ENCODE measurements around the gene THEMIS2.

- TF ChIP-seq CTCF (optimal IDR thresholded peaks at IDR 0.05 in 1 of 3, IDR thresholded peaks at IDR 0.05 in 1 of 3, conservative IDR thresholded peaks at IDR 0.05 in 1 of 3; ENCODE audit: extremely low read depth in 1 of 3, insufficient read depth in 2 of 3, low read length in 3 of 3), result no peak
- TF ChIP-seq EZH2 (IDR thresholded peaks at IDR 0.05; ENCODE audit: low read length), result no peak
These were observed 8.8 kb upstream of the THEMIS2 start for GRCh38 chr1:27863538-27863915.
